Right atrium auricular region (tissue), 2 donors: ENCODE data around the gene SHMT2. TPM values are rescaled to one million over a fixed set of nuclear protein-coding genes. Genes with fewer than 3 reads are reported as not detected.

ENCODE experiments used
- DNase-seq: peaks from one replicate; pipeline ENCODE4 v3.0.0-alpha.2; 2019; ENCODE audit warnings: low spot score
- H3K27ac ChIP-seq, 2 donors: fragments of 200-600 bp; sonication (generic); 1 replicate in 1 of 2; 2 replicates in 1 of 2; pipeline ENCODE4 v1.5.1; 2016 to 2019
- H3K27me3 ChIP-seq, 2 donors: fragments of 200-600 bp; sonication (generic); one replicate each; pipeline versions ENCODE4 v1.5.1 to v1.6.0; 2017 to 2019
- H3K36me3 ChIP-seq: fragments of 200-600 bp; sonication (generic); one replicate; pipeline ENCODE4 v1.5.1; 2016
- H3K4me1 ChIP-seq, 2 donors: fragments of 200-600 bp; sonication (generic); one replicate each; pipeline versions ENCODE4 v1.5.1 to v1.6.0; 2017 to 2019
- H3K4me3 ChIP-seq, 2 donors: fragments of 200-600 bp; sonication (generic); 1 replicate in 1 of 2; 2 replicates in 1 of 2; pipeline ENCODE4 v1.5.1; 2017 to 2019; ENCODE audit warnings: mild to moderate bottlenecking in 1 of 2, moderate library complexity in 1 of 2
- H3K9me3 ChIP-seq, 2 donors: fragments of 200-600 bp; sonication (generic); one replicate each; pipeline ENCODE4 v1.5.1; 2019
- CTCF ChIP-seq, 2 donors: fragments of 200-600 bp; sonication (generic); IDR thresholded peaks; one replicate each; pipeline ENCODE4 v1.5.1; 2019; ENCODE audit warnings: antibody characterized with exemption in 2 of 2
- total RNA-seq, 2 donors: library from RNA; depleted of rRNA; stranded (reverse); fragments of >200 nt; gene quantifications; one replicate each; pipeline ENCODE4 v1.1.0, GENCODE V29; 2016

SHMT2 gene
- total RNA-seq, 2 donors from 2014 or later, result 16.6 to 33.0 TPM

GRCh38 chr12:57242691-57243454 lies 13.4 kb downstream of the SHMT2 start:
- Histone ChIP-seq H3K9me3 (no peaks in the 10 kb centered on the region), H3K27ac (no peak overlapping the region), H3K27me3 (peaks cover 14 to 20% of the 10 kb centered on the region in 2 donors), H3K4me1 (peaks cover 0 to 61% of the 10 kb centered on the region in 2 donors), H3K36me3 (no peaks in the 10 kb centered on the region), H3K4me3 (peak overlapping the region; percentile 31 to 45)
- no peak for DNase-seq
- TF ChIP-seq CTCF (IDR thresholded peaks at IDR 0.05), result peak; percentile 66 to 72

- no peak overlapping the region for H3K27ac ChIP-seq
- peak; percentile 67 to 78 for TF ChIP-seq CTCF (IDR thresholded peaks at IDR 0.05)
- DNase-seq, result peak; percentile 83
- H3K4me1 ChIP-seq, result peaks cover 0 to 53% of the 10 kb centered on the region in 2 donors
- peaks cover 14 to 20% of the 10 kb centered on the region in 2 donors for H3K27me3 ChIP-seq
- no peaks in the 10 kb centered on the region for H3K9me3 ChIP-seq
- H3K36me3 ChIP-seq, result no peaks in the 10 kb centered on the region
- peak overlapping the region; percentile 31 to 45 for H3K4me3 ChIP-seq
Observed at GRCh38 chr12:57243521-57244311, 14.2 kb downstream of the SHMT2 start.

GRCh38 chr12:57244312-57244696 lies 14.8 kb downstream of the SHMT2 start:
- no peak for TF ChIP-seq CTCF (IDR thresholded peaks at IDR 0.05)
- peaks cover 14 to 20% of the 10 kb centered on the region in 2 donors for H3K27me3 ChIP-seq

GRCh38 chr12:57247041-57247440 lies 17.5 kb downstream of the SHMT2 start:
- Histone ChIP-seq H3K36me3 (no peaks in the 10 kb centered on the region), H3K4me3 (no peak overlapping the region), H3K27me3 (peaks cover 5 to 7% of the 10 kb centered on the region in 2 donors), H3K27ac (no peak overlapping the region), H3K4me1 (peaks cover 0 to 20% of the 10 kb centered on the region in 2 donors), H3K9me3 (no peaks in the 10 kb centered on the region)
- TF ChIP-seq CTCF (IDR thresholded peaks at IDR 0.05), result no peak
- no peak for DNase-seq

More at GRCh38 chr12:57244312-57244696, 14.8 kb downstream of the SHMT2 start:
- no peaks in the 10 kb centered on the region for H3K36me3 ChIP-seq
- peaks cover 0 to 47% of the 10 kb centered on the region in 2 donors for H3K4me1 ChIP-seq
- no peaks in the 10 kb centered on the region for H3K9me3 ChIP-seq
- H3K27ac ChIP-seq, result no peak overlapping the region
- H3K4me3 ChIP-seq, result no peak overlapping the region
- DNase-seq, result no peak

- no peaks in the 10 kb centered on the region for H3K9me3 ChIP-seq
- no peaks in the 10 kb centered on the region for H3K36me3 ChIP-seq
- no peaks in the 10 kb centered on the region for H3K4me1 ChIP-seq
- no peak overlapping the region for H3K4me3 ChIP-seq
- no peak for DNase-seq
- H3K27me3 ChIP-seq, result no peaks in the 10 kb centered on the region
- no peak for TF ChIP-seq CTCF (IDR thresholded peaks at IDR 0.05)
- H3K27ac ChIP-seq, result no peak overlapping the region
Observed at GRCh38 chr12:57248934-57249742, 19.6 kb downstream of the SHMT2 start.
